Measurements from ENCODE around the gene EFNA5. TPM values are rescaled to one million over a fixed set of nuclear protein-coding genes. Genes with fewer than 3 reads are reported as not detected.

Gene EFNA5
- total and polyA plus RNA-seq, 2 of the 8 experiments (the other 6 are each of a cell fraction or from before 2014, with no cell fraction given): 9.6 to 21.8 TPM

DNA sequence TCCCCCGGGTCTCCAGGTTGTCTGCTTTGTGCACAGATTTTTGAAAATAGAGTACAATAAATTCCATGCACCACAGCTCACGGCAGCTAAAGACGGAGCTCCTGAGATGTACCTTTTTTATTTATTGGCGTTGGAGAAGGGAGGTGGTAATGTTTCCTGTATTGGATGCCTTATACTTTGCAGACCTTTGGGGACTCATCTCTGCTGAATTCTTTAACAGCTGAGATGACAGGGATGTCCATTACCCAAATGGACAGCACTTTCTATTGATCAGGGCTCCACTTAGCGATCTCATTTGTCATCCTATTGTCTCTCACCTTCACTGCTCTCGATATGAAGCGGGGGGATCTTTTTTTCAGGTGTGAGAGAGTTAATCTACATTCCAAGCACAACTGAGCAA is 137.8 kb downstream of the EFNA5 start:
- Histone ChIP-seq H4K91ac (replicated peaks; ENCODE audit: insufficient read length, low read length) (no peak overlapping the region), H4K8ac (ENCODE audit: extremely low read depth, insufficient read depth, low read length) (no peak overlapping the region), H3K18ac (ENCODE audit: extremely low read depth, low read length) (no peak overlapping the region), H3K56ac (replicated peaks; ENCODE audit: insufficient read length, low read depth, low read length) (no peak overlapping the region), H2BK15ac (ENCODE audit: low read length) (no peak overlapping the region), H4K5ac (ENCODE audit: insufficient read length, low read depth, low read length) (no peak overlapping the region), H3K79me2 (ENCODE audit: control insufficient read depth in 1 of 2, insufficient read depth in 2 of 2, low read length in 2 of 2) (0 out of 4 replicates have a peak, but pooled peaks cover 0 to 7% of the 10 kb centered on the region in 2 experiments), H2BK5ac (ENCODE audit: low read depth, low read length) (no peak overlapping the region), H3K4me3 (ENCODE audit: extremely low read depth in 1 of 4, insufficient read depth in 2 of 4, low read depth in 3 of 4, low read length in 4 of 4) (no peak overlapping the region), H3K27me3 (replicated peaks in 1 of 4; ENCODE audit: control insufficient read depth in 3 of 4, extremely low read depth in 1 of 4, insufficient read depth in 3 of 4, low read length in 3 of 4) (no peaks in the 10 kb centered on the region), H2BK20ac (ENCODE audit: low read length) (no peak overlapping the region), H2BK12ac (ENCODE audit: low read depth, low read length) (no peak overlapping the region), H3K27ac (ENCODE audit: low read depth, low read length) (no peak overlapping the region), H3K9me3 (ENCODE audit: insufficient read depth in 2 of 2, low read depth in 1 of 2, low read length in 1 of 2) (no peaks in the 10 kb centered on the region), H3K36me3 (ENCODE audit: control insufficient read depth in 2 of 4, insufficient read depth in 4 of 4, low read length in 3 of 4) (no peaks in the 10 kb centered on the region), H4K20me1 (replicated peaks in 1 of 2; ENCODE audit: control insufficient read depth in 1 of 2, insufficient read depth in 2 of 2, low read length in 2 of 2) (peaks cover 0 to 4% of the 10 kb centered on the region in 2 experiments), H3K14ac (ENCODE audit: insufficient read length) (no peak overlapping the region), H3K79me1 (ENCODE audit: low read depth, low read length) (peaks cover 5% of the 10 kb centered on the region), H3K4ac (replicated peaks; ENCODE audit: insufficient read length, low read depth, low read length) (no peak overlapping the region), H3K23ac (ENCODE audit: insufficient read length) (no peak overlapping the region), H2BK120ac (replicated peaks; ENCODE audit: low read depth, low read length) (no peak overlapping the region), H3K23me2 (ENCODE audit: low read depth, low read length) (no peaks in the 10 kb centered on the region), H2AFZ (ENCODE audit: low read length) (no peak overlapping the region), H3K4me2 (ENCODE audit: insufficient read depth in 1 of 2, low read depth in 2 of 2, low read length in 2 of 2) (no peak overlapping the region), H3K4me1 (replicated peaks in 1 of 4; ENCODE audit: control insufficient read depth in 3 of 4, insufficient read depth in 4 of 4, low read length in 3 of 4) (peaks cover 6 to 18% (median 11%) of the 10 kb centered on the region in 4 experiments; a peak in 5 of 7 replicates), H2AK5ac (ENCODE audit: low read depth, low read length) (no peak overlapping the region), H3K9ac (replicated peaks in 1 of 4; ENCODE audit: extremely low read depth in 1 of 4, low read depth in 3 of 4, low read length in 3 of 4) (no peak overlapping the region)
- POLR2A ChIA-PET (ENCODE audit: partially characterized antibody): no interaction called here
- FAIRE-seq: no peak
- CTCF ChIA-PET (ENCODE audit: partially characterized antibody): no interaction called here
- TF ChIP-seq MAFK (IDR thresholded peaks at IDR 0.05; ENCODE audit: low read depth, low read length) (no peak), RNF2 (IDR thresholded peaks at IDR 0.05; ENCODE audit: borderline replicate concordance, low read depth, low read length, missing control alignments, poor library complexity, severe bottlenecking) (no peak), SP4 (IDR thresholded peaks at IDR 0.05; ENCODE audit: low read length) (no peak), FOSL1 (IDR thresholded peaks at IDR 0.05; ENCODE audit: insufficient read depth, low read depth, low read length) (no peak), TAF7 (optimal IDR thresholded peaks at IDR 0.05; ENCODE audit: borderline replicate concordance, low read depth, low read length) (no peak)
- no peak for DNase-seq (ENCODE audit: low read depth in 1 of 2, low spot score in 2 of 2)
- WGBS, 2 experiments (ENCODE audit: extremely low coverage in 1 of 2, insufficient coverage in 1 of 2, insufficient read length in 1 of 2, insufficient replicate concordance in 2 of 2, low coverage in 1 of 2, low lambda C conversion rate in 2 of 2, missing lambda C conversion rate in 1 of 2): 90% methylated on average over 7 of the region's 7 CpGs; no CpG with 5 or more reads in 1 of the 2 experiments

Measured in H1 (cell line).